Aorta (tissue), 5 donors: ENCODE measurements around the gene FGF9. TPM values are rescaled to one million over a fixed set of nuclear protein-coding genes. Genes with fewer than 3 reads are reported as not detected.

Source experiments
- ATAC-seq: fragments of 200-7000 bp; cut with Tn5 transposase; one replicate; pipeline ENCODE4 v1.9.1; 2022; ENCODE audit warnings: moderate library complexity; ENCODE audit not compliant: low FRiP score
- DNase-seq, 2 donors: peaks; one replicate each; pipeline ENCODE4 v3.0.0-alpha.2; 2020
- H3K27ac ChIP-seq, 2 donors: one replicate each; pipeline ENCODE4 v1.5.1; 2013; ENCODE audit warnings: low read length in 2 of 2, mild to moderate bottlenecking in 2 of 2, moderate library complexity in 2 of 2, control low read depth in 1 of 2, inconsistent platforms in 1 of 2, low read depth in 1 of 2
- H3K27me3 ChIP-seq, 2 donors: one replicate each; pipeline ENCODE4 v1.6.1; 2013; ENCODE audit warnings: control low read depth in 1 of 2, low read length in 1 of 2, mild to moderate bottlenecking in 1 of 2, moderate library complexity in 1 of 2; ENCODE audit not compliant: insufficient read depth in 2 of 2, control insufficient read depth in 1 of 2
- H3K36me3 ChIP-seq, 2 donors: one replicate each; pipeline ENCODE4 v1.6.1; 2013; ENCODE audit warnings: control low read depth in 1 of 2, low read length in 1 of 2, mild to moderate bottlenecking in 1 of 2; ENCODE audit not compliant: insufficient read depth in 2 of 2, control insufficient read depth in 1 of 2
- H3K4me1 ChIP-seq, 2 donors: one replicate each; pipeline ENCODE4 v1.6.1; 2013; ENCODE audit warnings: low read length in 2 of 2, control low read depth in 1 of 2, mild to moderate bottlenecking in 1 of 2, moderate library complexity in 1 of 2; ENCODE audit not compliant: insufficient read depth in 2 of 2, control insufficient read depth in 1 of 2
- H3K4me3 ChIP-seq, 2 donors: one replicate each; pipeline ENCODE4 v1.5.1; 2013; ENCODE audit warnings: low read length in 2 of 2, control low read depth in 1 of 2, mild to moderate bottlenecking in 1 of 2
- H3K9me3 ChIP-seq: one replicate; pipeline ENCODE4 v1.6.1; 2013; ENCODE audit warnings: mild to moderate bottlenecking, low read length; ENCODE audit not compliant: control insufficient read depth
- WGBS, 2 donors: extraction: QIAGEN DNeasy Blood & Tissue Kit; methylation state at CpG; one replicate each; pipeline ENCODE4 v1.1.7; 2013; 5-methylcytosine and 5-hydroxymethylcytosine counted together
- intact Hi-C, 2 donors: fragments of 100-400 bp; cut with DNase I; formaldehyde crosslinking; loops; one replicate each; pipeline versions ENCODE4 v1.14.2 to v1.15.0; 2022
- polyA plus RNA-seq, 2 donors: library from polyadenylated mRNA; stranded (reverse); fragments of 200-250 nt; gene quantifications; one replicate each; pipeline ENCODE4 v1.2.3, GENCODE V29; 2013
- total RNA-seq, 2 donors: library from RNA; stranded (reverse); fragmentation: NEBNext Ultra II Directional; extraction: Animal tissue kit (Norgen Biotek cat#: 25700); gene quantifications; one replicate each; pipeline ENCODE4 v1.2.1, GENCODE V29; 2021
- donor health status: healthy with polysubstance abuse.
- donor health status: Bipolar disorder and iron deficiency.
- donor health status: DM: no; HTN: no; CAD: no.
- donor health status: DM: no; HTN: no; CAD: no.
- donor health status: DM: yes; HTN: yes; CAD: no.

Gene FGF9
- total and polyA plus RNA-seq, 4 donors = 0.62 to 6.1 TPM; not detected in 2

DNA sequence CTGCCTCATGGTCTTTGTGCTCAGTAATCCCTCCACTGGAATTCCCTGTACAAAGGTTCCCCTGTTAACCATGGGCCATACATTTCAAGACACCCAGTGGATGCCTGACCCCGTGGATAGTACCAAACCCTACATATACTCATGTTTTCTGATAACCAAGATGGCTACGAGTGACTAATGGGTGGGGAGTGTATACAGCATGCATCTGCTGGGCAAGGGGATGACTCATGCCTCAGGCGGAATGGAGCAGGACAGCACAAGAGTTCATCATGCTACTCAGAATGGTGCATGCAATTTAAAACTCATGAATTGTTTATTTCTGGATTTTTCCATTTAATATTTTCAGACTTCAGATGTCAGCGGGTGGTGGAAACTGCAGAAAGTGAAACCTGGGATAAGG is 13.3 kb upstream of the FGF9 start:
- no peaks in the 10 kb centered on the region for H3K4me1 ChIP-seq
- no peak overlapping the region for H3K4me3 ChIP-seq
- H3K9me3 ChIP-seq = peaks cover 2% of the 10 kb centered on the region
- no peak overlapping the region for H3K27ac ChIP-seq
- DNase-seq (no peak), ATAC-seq (no peak)
- no peaks in the 10 kb centered on the region for H3K36me3 ChIP-seq
- H3K27me3 ChIP-seq = peaks cover 0 to 1% of the 10 kb centered on the region in 2 donors
- WGBS, 2 donors = 79 to 82% methylated on average over 4 of the region's 4 CpGs
- intact Hi-C loops = no loop called here

DNA sequence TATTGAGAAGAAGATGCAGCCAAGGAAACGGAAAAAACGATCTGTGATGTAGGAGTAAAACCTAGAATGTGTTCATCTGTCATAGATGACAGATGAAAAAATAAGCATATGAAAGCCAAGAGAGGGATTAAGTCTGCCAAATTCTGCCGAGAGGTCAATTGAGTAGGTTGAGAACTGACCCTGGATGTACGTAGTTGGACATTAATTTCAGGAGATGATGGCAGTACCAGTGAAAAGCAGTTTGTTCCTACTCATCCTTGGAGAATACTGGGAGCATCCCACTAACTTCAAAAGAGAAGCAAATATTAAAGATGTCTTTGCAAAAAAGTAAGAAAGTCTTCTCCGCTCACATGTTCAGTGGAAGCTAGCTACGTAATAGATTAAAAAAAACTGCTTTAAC is 11.8 kb upstream of the FGF9 start:
- WGBS, 2 donors = 33 to 42% methylated on average over 6 of the region's 6 CpGs
- H3K4me1 ChIP-seq = no peaks in the 10 kb centered on the region
- no peak overlapping the region for H3K27ac ChIP-seq
- no peak overlapping the region for H3K4me3 ChIP-seq
- intact Hi-C loops = no loop called here
- peaks cover 0 to 1% of the 10 kb centered on the region in 2 donors for H3K27me3 ChIP-seq
- DNase-seq (no peak), ATAC-seq (no peak)
- H3K9me3 ChIP-seq = peaks cover 2% of the 10 kb centered on the region
- H3K36me3 ChIP-seq = no peaks in the 10 kb centered on the region

DNA sequence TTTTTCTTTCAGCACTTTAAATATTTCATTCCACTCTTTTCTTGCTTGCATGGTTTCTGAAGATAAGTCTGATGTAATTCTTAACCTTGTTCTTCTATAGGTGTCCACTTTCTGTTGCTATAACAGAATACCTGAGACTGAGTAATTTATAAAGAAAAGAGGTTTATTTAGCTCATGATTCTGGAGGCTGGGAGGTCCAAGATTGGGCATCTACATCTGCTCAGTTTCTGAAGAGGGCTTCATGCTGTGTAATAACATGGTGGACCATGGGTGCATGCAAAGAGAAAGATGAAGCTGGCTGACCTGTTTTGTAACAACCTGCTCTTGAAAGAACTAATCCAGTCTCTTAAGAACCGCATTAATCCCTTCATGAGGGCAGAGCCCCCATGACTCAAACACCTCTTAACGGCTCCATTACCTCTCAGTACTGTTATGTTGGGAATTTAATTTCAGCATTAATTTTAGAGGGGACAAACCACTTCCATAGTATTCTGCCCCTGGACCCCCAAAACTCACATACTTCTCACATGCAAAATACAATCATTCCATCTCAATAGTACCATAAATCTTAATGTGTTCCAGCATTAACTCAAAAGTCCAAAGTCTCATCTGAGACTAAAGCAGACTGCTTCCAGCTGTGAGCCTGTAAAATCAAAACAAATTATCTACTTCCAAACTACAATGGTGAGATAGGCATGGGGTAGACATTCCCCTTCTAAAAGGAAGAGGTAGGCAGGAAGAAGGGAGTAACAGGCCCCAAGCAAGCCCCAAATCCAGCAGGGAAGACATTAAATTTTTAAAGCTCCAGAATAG is 9.6 kb upstream of the FGF9 start:
- Histone ChIP-seq H3K36me3 (no peaks in the 10 kb centered on the region), H3K9me3 (peaks cover 2% of the 10 kb centered on the region), H3K4me3 (no peak overlapping the region), H3K27me3 (peaks cover 0 to 1% of the 10 kb centered on the region in 2 donors), H3K27ac (no peak overlapping the region), H3K4me1 (no peaks in the 10 kb centered on the region)
- DNase-seq = no peak
- ATAC-seq = no peak
- intact Hi-C loops = no loop called here
- WGBS, 2 donors = 94 to 95% methylated on average over 2 of the region's 2 CpGs

DNA sequence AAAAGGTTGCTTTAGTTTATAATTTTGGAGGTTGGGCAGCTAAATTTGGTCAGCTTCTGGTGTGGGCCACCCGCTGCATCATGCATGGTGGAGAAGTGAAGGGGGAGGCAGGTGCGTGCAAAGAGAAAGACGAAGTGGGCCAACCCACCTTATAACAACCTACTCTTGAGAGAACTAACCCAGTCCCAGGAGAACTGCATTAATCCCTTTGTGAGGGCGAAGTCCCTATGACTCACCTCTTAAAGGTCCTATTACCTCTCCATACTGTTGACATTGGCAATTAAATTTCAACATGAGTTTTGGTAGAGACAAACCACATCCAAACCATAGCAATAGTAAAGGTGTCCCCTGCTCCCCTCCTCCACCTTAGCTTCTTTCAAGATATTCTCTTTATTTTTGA is 7.7 kb upstream of the FGF9 start:
- ATAC-seq = no peak
- Histone ChIP-seq H3K9me3 (peaks cover 2% of the 10 kb centered on the region), H3K27me3 (no peaks in the 10 kb centered on the region), H3K36me3 (no peaks in the 10 kb centered on the region), H3K4me1 (no peaks in the 10 kb centered on the region), H3K27ac (no peak overlapping the region), H3K4me3 (no peak overlapping the region)
- no peak for DNase-seq
- 86 to 88% methylated on average over 4 of the region's 4 CpGs for WGBS, 2 donors
- intact Hi-C loops = no loop called here

DNA sequence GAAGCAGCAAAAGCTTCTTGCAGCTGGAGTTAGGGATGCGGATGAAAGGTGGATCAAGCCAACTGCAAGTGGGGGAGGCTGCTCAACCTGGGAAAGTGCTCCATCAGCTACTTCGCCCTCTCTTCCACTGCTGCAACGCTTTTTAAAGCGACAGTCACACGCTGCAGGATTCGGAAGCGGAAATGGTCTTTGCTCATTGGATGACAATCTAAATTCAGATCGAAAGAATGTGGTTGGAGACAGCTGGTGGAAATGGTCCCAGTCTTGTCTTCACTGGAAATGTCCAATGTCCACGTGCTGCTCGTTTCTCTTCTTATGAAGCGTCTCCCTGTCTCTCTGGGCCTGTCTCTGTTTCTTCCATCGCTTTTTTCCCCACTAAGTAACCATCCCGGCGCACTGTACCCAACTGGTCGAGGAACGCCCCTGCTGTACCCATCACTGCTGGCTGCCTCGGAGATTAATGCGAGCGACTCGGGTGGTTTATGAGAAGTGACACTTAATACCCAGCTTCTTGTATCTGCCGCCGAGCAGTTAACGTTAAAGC is 2.1 kb upstream of the FGF9 start:
- Histone ChIP-seq H3K9me3 (no peaks in the 10 kb centered on the region), H3K4me3 (peak overlapping the region in 1 of 2 donors; percentile 37), H3K27ac (no peak overlapping the region), H3K27me3 (peaks cover 0 to 2% of the 10 kb centered on the region in 2 donors), H3K4me1 (no peaks in the 10 kb centered on the region), H3K36me3 (no peaks in the 10 kb centered on the region)
- intact Hi-C loops = no loop called here
- ATAC-seq (no peak), DNase-seq (no peak)
- 21 to 22% methylated on average over 23 of the region's 23 CpGs for WGBS, 2 donors

DNA sequence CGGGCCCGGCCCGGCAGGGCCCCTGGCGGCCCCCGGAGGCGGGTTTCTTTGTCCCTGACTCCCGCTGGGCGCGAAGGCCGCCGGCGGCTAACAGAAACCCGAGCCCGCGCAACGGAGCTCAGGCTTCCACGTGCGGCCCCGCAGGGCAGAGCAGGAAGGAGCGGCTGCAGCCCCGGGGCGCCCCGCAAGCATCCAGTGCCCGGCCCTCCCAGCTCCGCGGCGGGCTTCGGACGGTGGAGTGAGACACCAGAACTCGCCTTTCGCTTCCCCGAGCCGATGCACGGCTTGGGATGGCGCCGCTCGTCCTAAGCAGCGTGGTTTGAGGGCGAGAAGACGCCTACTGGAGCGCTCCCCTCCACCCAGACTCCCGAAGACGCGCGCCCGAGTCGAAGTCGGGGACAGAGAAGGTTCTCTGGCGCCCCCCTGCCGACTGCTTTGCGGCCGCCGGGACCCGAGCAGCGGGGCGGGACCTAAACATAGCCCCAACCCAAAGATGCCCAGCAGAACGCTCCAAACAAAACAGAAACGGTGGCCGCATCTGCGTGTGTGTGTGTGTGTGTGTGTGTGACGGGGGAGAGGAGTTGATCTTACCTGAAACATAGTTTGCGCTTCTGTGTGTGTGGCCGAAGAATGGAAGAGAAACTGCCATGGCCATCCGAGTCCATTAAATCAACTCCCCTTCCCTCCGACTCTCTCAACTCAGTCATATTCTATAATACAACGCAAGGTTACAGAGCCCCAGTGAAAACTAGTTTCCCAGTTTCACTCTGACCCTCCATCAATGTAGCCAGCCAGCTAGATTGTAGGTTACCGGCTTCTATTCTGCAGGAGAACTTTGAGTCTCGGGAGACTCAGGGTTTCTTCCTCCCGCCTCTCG is 629 bp upstream of the FGF9 start:
- intact Hi-C loops = no loop called here
- Histone ChIP-seq H3K27ac (no peak overlapping the region), H3K4me1 (no peaks in the 10 kb centered on the region), H3K4me3 (peak overlapping the region; percentile 37 to 74), H3K36me3 (no peaks in the 10 kb centered on the region), H3K9me3 (no peaks in the 10 kb centered on the region), H3K27me3 (peaks cover 0 to 2% of the 10 kb centered on the region in 2 donors)
- 0% methylated on average over 66 to 70 of the region's 70 CpGs for WGBS, 2 donors
- ATAC-seq (peak; percentile 81), DNase-seq (peak; percentile 67 to 84)

DNA sequence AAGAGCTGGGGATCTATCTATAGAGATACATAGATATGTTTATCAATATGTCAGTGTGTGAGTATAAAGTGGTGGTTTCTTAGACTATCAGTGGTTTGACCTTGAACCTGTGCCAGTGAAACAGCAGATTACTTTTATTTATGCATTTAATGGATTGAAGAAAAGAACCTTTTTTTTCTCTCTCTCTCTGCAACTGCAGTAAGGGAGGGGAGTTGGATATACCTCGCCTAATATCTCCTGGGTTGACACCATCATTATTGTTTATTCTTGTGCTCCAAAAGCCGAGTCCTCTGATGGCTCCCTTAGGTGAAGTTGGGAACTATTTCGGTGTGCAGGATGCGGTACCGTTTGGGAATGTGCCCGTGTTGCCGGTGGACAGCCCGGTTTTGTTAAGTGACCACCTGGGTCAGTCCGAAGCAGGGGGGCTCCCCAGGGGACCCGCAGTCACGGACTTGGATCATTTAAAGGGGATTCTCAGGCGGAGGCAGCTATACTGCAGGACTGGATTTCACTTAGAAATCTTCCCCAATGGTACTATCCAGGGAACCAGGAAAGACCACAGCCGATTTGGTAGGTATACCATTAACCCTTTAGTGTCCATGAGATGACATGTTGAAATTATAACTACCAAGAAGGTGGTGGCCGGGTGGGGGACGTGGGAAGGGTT is 880 bp downstream of the FGF9 start:
- Histone ChIP-seq H3K27ac (no peak overlapping the region), H3K4me3 (no peak overlapping the region), H3K27me3 (peaks cover 0 to 2% of the 10 kb centered on the region in 2 donors), H3K36me3 (no peaks in the 10 kb centered on the region), H3K4me1 (no peaks in the 10 kb centered on the region), H3K9me3 (no peaks in the 10 kb centered on the region)
- intact Hi-C loops = no loop called here
- 2% methylated on average over 15 of the region's 15 CpGs for WGBS, 2 donors
- no peak for DNase-seq
- no peak for ATAC-seq

DNA sequence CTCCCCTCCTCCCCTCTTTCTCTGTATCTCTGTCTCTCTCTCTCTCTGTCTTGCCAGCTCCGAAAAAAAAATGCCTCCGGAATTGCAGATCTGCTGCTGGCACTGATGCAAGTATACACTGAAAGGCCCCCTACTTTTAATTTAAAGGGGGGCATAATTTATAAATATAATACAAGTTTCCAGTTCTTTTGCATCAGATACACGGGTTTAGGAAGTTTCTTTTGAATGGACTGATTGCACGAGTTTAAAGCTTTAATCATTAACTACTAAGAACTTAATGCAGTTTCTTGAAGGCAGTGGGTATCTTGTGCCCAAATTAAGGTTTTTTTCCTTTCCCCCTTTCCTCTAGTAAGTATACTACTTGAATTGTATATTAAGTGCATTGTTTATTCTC is 1.4 kb downstream of the FGF9 start:
- DNase-seq (no peak), ATAC-seq (no peak)

More for the DNA sequence above, 1.4 kb downstream of the FGF9 start:
- Histone ChIP-seq H3K36me3 (no peaks in the 10 kb centered on the region), H3K9me3 (no peaks in the 10 kb centered on the region), H3K27ac (no peak overlapping the region), H3K4me1 (no peaks in the 10 kb centered on the region), H3K4me3 (no peak overlapping the region), H3K27me3 (peaks cover 0 to 2% of the 10 kb centered on the region in 2 donors)
- WGBS, 2 donors = 2 to 3% methylated on average over 4 of the region's 4 CpGs
- intact Hi-C loops = no loop called here
